ENCODE measurements around the gene ACP1. TPM values are rescaled to one million over a fixed set of nuclear protein-coding genes. Genes with fewer than 3 reads are reported as not detected.

The ACP1 gene
- total RNA-seq, 1 donor from 2014 or later: 124 TPM

DNA sequence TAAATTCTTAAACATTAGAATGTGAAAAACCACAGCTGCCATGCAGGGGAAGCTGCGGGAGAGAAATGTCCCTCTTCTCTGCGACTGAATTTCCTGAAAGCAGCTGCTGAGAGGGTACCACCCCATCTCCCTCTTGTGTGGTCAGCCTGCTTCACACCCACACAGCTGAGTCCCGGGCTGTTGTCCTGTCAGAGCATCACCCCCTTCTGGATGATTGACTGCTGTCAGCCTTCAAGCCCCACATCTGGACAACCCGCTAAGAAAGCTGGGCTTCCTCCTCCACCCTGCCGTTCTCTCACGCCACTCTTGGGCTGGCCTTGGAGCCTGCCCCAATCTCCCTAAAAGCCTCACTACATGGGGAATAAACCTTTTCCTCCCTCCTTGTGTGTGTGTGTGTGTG, 26.9 kb upstream of the ACP1 start:
- no peak for DNase-seq (ENCODE audit: extremely low spot score, unreplicated experiment)
- no peak overlapping the region for H3K27ac Mint-ChIP-seq
- H3K9me3 Mint-ChIP-seq: no peaks in the 10 kb centered on the region
- H3K27me3 Mint-ChIP-seq: no peaks in the 10 kb centered on the region
- H3K4me1 Mint-ChIP-seq (ENCODE audit: unreplicated experiment): no peaks in the 10 kb centered on the region
- no peak overlapping the region for H3K4me3 Mint-ChIP-seq
- TF ChIP-seq, protein P1, sequence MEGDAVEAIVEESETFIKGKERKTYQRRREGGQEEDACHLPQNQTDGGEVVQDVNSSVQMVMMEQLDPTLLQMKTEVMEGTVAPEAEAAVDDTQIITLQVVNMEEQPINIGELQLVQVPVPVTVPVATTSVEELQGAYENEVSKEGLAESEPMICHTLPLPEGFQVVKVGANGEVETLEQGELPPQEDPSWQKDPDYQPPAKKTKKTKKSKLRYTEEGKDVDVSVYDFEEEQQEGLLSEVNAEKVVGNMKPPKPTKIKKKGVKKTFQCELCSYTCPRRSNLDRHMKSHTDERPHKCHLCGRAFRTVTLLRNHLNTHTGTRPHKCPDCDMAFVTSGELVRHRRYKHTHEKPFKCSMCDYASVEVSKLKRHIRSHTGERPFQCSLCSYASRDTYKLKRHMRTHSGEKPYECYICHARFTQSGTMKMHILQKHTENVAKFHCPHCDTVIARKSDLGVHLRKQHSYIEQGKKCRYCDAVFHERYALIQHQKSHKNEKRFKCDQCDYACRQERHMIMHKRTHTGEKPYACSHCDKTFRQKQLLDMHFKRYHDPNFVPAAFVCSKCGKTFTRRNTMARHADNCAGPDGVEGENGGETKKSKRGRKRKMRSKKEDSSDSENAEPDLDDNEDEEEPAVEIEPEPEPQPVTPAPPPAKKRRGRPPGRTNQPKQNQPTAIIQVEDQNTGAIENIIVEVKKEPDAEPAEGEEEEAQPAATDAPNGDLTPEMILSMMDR (conservative IDR thresholded peaks at IDR 0.05): no peak
- peaks cover 36% of the 10 kb centered on the region for H3K36me3 Mint-ChIP-seq

DNA sequence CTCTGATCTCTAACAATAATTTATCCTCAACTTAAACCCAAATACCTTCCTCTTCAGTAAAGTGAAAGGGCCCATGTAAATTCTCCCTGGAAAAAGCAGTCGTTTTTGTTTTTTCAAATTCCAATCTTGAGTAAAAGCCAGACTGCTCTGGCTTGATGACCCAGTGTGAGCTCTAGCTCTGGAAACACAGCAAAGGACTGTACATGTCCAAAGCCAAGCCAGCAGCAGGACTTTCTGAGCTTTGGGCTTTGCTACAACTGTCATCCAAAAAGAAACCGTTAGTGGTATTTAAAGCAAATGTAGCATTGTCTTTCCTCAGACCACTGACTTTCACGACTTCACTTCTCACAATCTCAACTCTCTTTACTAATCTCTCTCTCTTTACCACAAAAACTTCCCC, 26.3 kb upstream of the ACP1 start:
- H3K36me3 Mint-ChIP-seq: peaks cover 41% of the 10 kb centered on the region
- peak overlapping the region; percentile 39 for H3K27ac Mint-ChIP-seq
- TF ChIP-seq, protein P1 (conservative IDR thresholded peaks at IDR 0.05): no peak
- no peaks in the 10 kb centered on the region for H3K27me3 Mint-ChIP-seq
- H3K4me1 Mint-ChIP-seq (ENCODE audit: unreplicated experiment): no peaks in the 10 kb centered on the region
- no peak for DNase-seq (ENCODE audit: extremely low spot score, unreplicated experiment)
- H3K9me3 Mint-ChIP-seq: no peaks in the 10 kb centered on the region
- no peak overlapping the region for H3K4me3 Mint-ChIP-seq

DNA sequence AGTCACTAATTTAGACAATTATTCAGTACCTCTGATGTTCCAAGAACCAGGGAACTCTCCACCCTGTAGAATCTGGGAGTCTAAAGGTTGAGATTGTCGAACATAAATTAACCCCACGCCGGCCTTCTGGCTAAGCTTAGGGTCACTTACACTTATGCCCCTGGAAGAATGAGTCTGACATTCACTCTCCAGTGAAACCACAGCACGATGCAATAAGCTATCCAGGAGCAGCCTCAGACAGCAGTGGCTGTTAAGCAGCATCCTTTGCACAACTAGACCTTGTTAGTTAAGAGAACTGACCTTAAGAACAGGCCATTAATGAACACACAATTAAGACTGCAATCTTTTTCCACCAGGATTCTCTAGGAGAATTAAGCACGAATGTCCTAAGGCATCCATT, 25.9 kb upstream of the ACP1 start:
- Mint-ChIP-seq H3K4me3 (no peak overlapping the region), H3K4me1 (ENCODE audit: unreplicated experiment) (no peaks in the 10 kb centered on the region), H3K27me3 (no peaks in the 10 kb centered on the region), H3K9me3 (no peaks in the 10 kb centered on the region), H3K36me3 (peaks cover 40% of the 10 kb centered on the region), H3K27ac (peak overlapping the region; percentile 39)
- DNase-seq (ENCODE audit: extremely low spot score, unreplicated experiment): no peak
- TF ChIP-seq, protein P1 (conservative IDR thresholded peaks at IDR 0.05): no peak

DNA sequence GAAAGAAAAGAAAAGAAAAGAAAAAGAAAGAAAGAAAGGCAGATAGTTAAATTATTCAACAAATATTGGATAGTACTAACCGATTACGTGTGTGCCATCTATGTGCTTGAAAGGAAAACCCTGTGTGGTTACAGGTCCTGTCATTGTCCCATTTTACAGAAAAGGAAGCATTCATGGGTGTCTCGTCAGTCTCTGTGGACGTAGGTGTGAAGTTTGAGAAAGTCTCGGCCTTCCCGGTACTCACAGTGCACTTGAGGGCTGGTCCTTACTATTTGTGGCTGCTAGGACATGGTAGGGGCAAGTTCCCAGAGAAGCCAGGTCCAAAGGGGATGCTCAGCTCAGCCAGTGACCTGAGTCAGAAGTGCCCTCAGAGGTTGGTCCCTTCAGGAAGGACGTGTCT, 20.2 kb upstream of the ACP1 start:
- Mint-ChIP-seq H3K36me3 (peaks cover 49% of the 10 kb centered on the region), H3K9me3 (no peaks in the 10 kb centered on the region)
- TF ChIP-seq, protein P1 (conservative IDR thresholded peaks at IDR 0.05): no peak

DNA sequence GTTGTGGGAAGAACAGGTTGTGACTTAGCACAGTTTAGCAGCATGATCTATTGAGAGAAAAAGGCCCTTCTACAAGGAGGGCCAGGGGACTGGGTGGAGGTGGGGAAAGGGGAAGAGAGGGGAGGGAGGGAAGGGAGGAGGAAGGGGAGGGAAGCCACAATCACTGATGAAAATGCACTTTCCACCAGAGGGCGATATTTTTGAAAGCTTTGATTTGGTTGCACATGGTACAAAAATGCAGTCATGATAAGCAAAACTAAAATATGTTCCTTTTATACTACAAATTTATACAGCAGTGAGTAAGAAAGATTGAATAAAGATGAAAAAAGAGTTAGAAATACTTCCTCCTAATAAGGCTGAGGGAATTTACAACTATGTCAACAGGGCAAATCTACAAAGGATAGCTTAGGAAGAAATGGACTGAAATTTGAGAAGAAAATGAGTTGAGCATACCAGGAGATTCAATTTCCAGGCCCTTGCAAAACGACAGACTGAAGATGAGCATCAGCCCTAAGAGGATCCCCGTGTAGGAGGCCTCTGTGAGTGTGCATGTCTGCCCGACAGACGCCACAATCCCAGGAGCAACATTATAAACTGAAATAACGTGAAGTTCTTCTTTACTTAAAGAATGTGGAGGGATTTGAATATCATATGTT, 18.1 kb upstream of the ACP1 start:
- peak overlapping the region; percentile 61 for H3K27ac Mint-ChIP-seq
- peaks cover 42% of the 10 kb centered on the region for H3K36me3 Mint-ChIP-seq
- H3K27me3 Mint-ChIP-seq: no peaks in the 10 kb centered on the region
- TF ChIP-seq, protein P1 (conservative IDR thresholded peaks at IDR 0.05): peak; percentile 78
- H3K4me1 Mint-ChIP-seq (ENCODE audit: unreplicated experiment): peaks cover 19% of the 10 kb centered on the region
- DNase-seq (ENCODE audit: extremely low spot score, unreplicated experiment): no peak
- no peaks in the 10 kb centered on the region for H3K9me3 Mint-ChIP-seq
- H3K4me3 Mint-ChIP-seq: no peak overlapping the region

More for the DNA sequence above, 20.2 kb upstream of the ACP1 start:
- no peaks in the 10 kb centered on the region for H3K27me3 Mint-ChIP-seq
- no peak overlapping the region for H3K27ac Mint-ChIP-seq
- no peak overlapping the region for H3K4me3 Mint-ChIP-seq
- no peak for DNase-seq (ENCODE audit: extremely low spot score, unreplicated experiment)
- peaks cover 13% of the 10 kb centered on the region for H3K4me1 Mint-ChIP-seq (ENCODE audit: unreplicated experiment)
